ENCODE results near the gene TRIM26. TPM values are rescaled to one million over a fixed set of nuclear protein-coding genes. Genes with fewer than 3 reads are reported as not detected.
"Not testable (repeated sequence)": the region's sequence is repeated elsewhere in the genome, so short reads cannot be mapped to it uniquely, and the experiment has no call there.

Gene TRIM26
- total RNA-seq, 1 donor from 2014 or later, result 20.6 TPM

- ATAC-seq (no peak), DNase-seq (ENCODE audit: missing footprints) (no peak)
- intact Hi-C loops (cut with DNase I), result no loop called here
Observed at GRCh38 chr6:30144811-30145210, 68.4 kb downstream of the TRIM26 start.

DNA sequence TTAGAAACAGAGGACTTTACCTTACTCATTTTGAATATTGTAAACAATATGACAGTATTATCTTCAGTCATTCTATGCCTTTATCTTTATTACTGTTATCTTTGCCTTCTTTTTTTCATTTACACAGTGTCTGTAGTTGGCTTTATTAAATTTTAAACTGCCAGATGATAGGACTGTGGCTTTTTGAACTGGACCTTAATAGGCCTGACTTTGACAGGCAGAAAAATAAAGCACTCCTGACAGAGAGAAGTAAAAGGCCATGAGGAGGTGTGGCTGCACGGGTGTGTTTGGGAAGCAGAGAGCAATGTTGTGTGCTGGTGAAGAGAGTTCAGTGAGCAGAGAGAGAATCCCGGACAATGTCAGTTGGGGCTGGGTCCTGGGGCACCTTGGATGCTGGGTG, 69.4 kb downstream of the TRIM26 start:
- ATAC-seq (no peak), DNase-seq (ENCODE audit: missing footprints) (no peak)
- intact Hi-C loops (cut with DNase I), result no loop called here

- intact Hi-C loops (cut with DNase I), result no loop called here
- DNase-seq (ENCODE audit: missing footprints) (no peak), ATAC-seq (no peak)
Observed at GRCh38 chr6:30142665-30143064, 70.5 kb downstream of the TRIM26 start.

DNA sequence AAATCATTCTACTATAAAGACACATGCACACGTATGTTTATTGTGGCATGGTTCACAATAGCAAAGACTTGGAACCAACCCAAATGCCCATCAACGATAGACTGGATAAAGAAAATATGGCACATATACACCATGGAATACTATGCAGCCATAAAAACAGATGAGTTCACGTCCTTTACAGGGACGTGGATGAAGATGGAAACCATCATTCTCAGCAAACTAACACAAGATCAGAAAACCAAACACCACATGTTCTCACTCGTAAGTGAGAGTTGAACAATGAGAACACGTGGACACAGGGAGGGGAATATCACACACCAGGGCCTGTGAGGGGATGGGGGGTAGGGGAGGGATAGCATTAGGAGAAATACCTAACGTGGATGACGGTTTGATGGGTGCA, 73.0 kb downstream of the TRIM26 start:
- ATAC-seq; DNase-seq (ENCODE audit: missing footprints); intact Hi-C loops (cut with DNase I): not testable (repeated sequence)

DNA sequence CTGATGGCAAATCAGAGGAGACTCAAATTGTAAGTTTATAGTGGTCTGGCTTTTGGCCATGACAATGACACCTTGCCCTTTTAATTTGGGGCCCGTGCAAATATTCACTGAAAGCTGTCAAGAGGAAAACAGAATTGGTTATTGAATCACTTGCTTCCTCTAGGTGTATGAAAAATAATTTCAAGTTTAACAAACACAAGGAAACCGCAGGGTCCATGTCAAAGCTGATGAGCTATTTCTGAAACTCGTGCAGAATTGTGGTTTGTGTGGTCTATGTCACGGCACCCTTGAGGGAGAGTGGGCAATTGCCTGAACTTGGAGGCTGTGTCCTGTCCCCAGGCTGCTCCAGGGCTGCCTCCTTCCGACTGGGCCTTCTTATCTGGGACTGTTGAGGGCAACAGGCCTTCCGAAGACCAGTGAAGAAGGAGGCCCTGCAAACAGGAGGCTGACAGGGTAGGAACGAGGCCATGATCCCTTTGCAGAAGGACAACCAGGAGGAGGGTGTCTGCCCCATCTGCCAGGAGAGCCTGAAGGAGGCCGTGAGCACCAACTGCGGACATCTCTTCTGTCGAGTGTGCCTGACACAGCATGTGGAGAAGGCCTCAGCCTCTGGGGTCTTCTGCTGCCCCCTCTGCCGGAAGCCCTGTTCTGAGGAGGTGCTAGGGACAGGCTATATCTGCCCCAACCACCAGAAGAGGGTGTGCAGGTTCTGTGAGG, 76.5 kb downstream of the TRIM26 start:
- intact Hi-C loops (cut with DNase I), result no loop called here
- ATAC-seq, result no peak
- no peak for DNase-seq (ENCODE audit: missing footprints)

GRCh38 chr6:30135757-30136156, 77.4 kb downstream of the TRIM26 start, which contains the start of gene TRIM40:
Gene TRIM40 (plus strand): TSS chr6:30136140. CDS start chr6:30137037, 897 bp downstream.
- intact Hi-C loops (cut with DNase I), result no loop called here
- DNase-seq (ENCODE audit: missing footprints), result no peak

GRCh38 chr6:30135147-30135546, 78.1 kb downstream of the TRIM26 start:
- ATAC-seq (no peak), DNase-seq (ENCODE audit: missing footprints) (no peak)
- intact Hi-C loops (cut with DNase I), result no loop called here

More at GRCh38 chr6:30135757-30136156, 77.4 kb downstream of the TRIM26 start, which contains the start of gene TRIM40:
- ATAC-seq, result no peak

Other genes starting within 250 kb of the TRIM26 start
- 13.1 TPM for gene POLR1H, start 152.1 kb downstream of the TRIM26 start, total RNA-seq
- gene PPP1R11, start 146.2 kb downstream of the TRIM26 start, total RNA-seq, result 44.3 TPM
- not detected for gene RNF39, start 137.6 kb downstream of the TRIM26 start, total RNA-seq
- not detected for gene TRIM31, start 100.3 kb downstream of the TRIM26 start, total RNA-seq
- gene TRIM40, start 77.3 kb downstream of the TRIM26 start, total RNA-seq, result not detected
- gene TRIM10, start 52.2 kb downstream of the TRIM26 start, total RNA-seq, result not detected
- gene TRIM15, start 49.9 kb downstream of the TRIM26 start, total RNA-seq, result not detected
- 8.3 TPM for gene TRIM39, start 113.5 kb upstream of the TRIM26 start, total RNA-seq
- 33.6 TPM for gene RPP21, start 131.8 kb upstream of the TRIM26 start, total RNA-seq

Measured in Right ventricle myocardium inferior (tissue), 1 donor.